ENCODE results near the gene EDEM3. TPM values are rescaled to one million over a fixed set of nuclear protein-coding genes. Genes with fewer than 3 reads are reported as not detected.

Gene EDEM3
- total RNA-seq, 2 experiments from 2014 or later: 28.4 to 32.8 TPM

DNA sequence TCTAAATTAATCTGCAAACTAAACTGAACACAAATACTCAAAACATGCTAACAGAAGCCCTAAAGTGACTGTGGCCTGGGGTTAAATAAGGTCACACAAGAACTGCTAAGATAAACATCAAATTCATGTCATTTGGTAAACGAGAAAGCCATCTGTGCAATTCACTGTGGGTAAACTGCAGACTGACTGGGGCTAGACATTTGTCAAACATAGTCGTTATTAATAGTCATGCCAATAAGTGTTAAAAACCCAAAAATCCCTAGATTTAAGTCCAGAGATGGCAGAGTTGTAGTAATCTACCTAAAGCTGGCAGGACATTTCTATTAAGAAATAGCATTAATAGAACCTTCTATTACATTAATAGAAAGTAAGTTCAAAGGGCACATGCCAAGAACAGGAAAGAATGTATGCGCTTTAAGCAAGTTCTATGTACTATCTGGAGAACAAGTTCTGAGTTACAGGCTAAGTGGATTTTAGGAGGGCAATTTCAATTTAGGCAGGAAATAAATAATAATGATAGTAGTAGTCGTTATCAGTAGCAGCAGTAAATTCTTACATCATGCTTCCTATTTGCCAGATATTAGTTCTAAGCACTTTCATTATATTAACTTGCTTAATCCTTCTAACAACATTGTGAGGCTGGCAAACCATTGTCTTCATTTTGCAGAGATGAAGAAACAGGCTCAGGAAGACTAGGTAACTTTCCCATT lies 8.6 kb downstream of the EDEM3 start:
- Mint-ChIP-seq H3K27ac (peak overlapping the region; percentile 46), H3K4me3 (peak overlapping the region; percentile 22), H3K36me3 (ENCODE audit: low read depth) (peaks cover 43% of the 10 kb centered on the region), H3K4me1 (peaks cover 59% of the 10 kb centered on the region), H3K9me3 (peaks cover 2% of the 10 kb centered on the region), H3K27me3 (no peaks in the 10 kb centered on the region)
- DNase-seq: peak; percentile 12
- ChIA-PET POLR2A (no interaction called here), CTCF (no interaction called here)

DNA sequence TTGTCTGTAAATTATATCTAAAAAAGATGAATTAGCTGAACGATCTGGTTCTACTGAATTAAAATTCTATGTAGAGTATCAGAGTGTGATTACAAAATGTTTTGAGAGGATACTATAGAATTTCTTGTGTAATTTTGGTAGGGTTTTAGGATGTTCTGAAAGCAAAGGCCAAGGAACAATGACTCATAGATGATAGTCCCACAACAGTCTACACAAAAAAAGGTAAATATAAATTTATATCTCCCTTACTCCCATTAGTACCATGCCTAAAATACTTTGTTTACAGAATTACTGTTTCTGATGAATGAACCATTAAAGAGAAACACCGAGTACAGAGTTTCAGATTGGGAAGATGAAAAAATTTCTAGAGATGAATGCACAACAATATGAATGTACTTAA lies 9.5 kb downstream of the EDEM3 start:
- Mint-ChIP-seq H3K9me3 (peaks cover 2% of the 10 kb centered on the region), H3K4me1 (peaks cover 59% of the 10 kb centered on the region), H3K27me3 (no peaks in the 10 kb centered on the region), H3K4me3 (no peak overlapping the region), H3K36me3 (ENCODE audit: low read depth) (peaks cover 46% of the 10 kb centered on the region), H3K27ac (no peak overlapping the region)
- DNase-seq: no peak
- ChIA-PET POLR2A (no interaction called here), CTCF (no interaction called here)

DNA sequence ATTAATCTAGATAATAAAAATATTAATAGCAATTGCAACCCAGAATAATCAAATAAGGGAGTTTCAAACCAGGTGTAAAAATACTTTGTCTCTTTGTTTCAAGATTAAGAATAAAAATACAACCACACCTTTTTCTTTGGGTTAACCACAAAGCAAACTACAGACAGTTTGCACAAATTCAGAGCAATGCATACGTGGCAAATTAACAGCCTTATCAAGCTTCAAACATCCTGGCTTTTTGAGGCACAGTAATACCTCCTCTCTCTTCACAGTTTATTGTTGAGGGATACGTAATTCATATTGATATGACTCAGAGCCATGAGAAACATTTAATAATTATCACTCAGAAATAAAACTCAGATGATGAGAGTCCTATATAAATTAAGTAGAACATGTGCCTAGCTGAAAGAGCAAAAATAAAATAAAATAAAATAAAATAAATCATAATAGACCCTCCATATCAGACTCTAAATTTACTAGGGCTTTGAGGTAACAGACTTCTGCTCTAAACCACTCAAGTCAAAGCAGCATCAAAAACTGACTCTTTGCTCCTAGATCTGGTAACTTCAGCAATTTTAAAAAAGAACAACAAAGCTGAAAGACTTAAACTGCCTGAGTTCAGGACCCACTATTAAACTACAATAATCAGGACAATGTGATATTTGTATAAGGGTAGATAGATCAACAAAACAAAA lies 11.4 kb downstream of the EDEM3 start:
- H3K9me3 Mint-ChIP-seq: peaks cover 2% of the 10 kb centered on the region
- peak; percentile 49 for DNase-seq
- CTCF ChIA-PET: no interaction called here
- H3K36me3 Mint-ChIP-seq (ENCODE audit: low read depth): peaks cover 44% of the 10 kb centered on the region
- peak overlapping the region; percentile 91 for H3K27ac Mint-ChIP-seq
- peaks cover 53% of the 10 kb centered on the region for H3K4me1 Mint-ChIP-seq
- no peaks in the 10 kb centered on the region for H3K27me3 Mint-ChIP-seq
- H3K4me3 Mint-ChIP-seq: peak overlapping the region; percentile 44
- POLR2A ChIA-PET: no interaction called here

DNA sequence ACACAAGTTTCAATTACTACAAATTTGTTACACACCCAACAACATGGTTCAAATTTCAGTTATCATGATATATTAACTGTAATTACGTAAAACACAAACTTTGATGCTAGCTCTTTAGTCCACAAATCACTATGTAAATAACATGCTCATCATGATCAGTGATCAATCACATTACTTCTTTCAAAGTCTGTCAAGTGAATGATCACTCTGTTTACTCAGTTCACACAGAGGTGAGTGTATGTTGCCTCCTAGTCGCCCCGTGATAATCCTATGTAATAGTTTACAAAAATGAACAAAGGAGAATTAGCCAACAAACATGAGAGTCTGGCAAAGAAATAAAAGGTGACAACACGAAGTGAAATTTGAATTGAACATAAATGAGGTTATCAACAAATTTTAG lies 14.3 kb downstream of the EDEM3 start:
- Mint-ChIP-seq H3K9me3 (peaks cover 2% of the 10 kb centered on the region), H3K27ac (no peak overlapping the region), H3K36me3 (ENCODE audit: low read depth) (peaks cover 42% of the 10 kb centered on the region), H3K4me3 (no peak overlapping the region), H3K4me1 (peaks cover 41% of the 10 kb centered on the region), H3K27me3 (no peaks in the 10 kb centered on the region)
- DNase-seq: no peak
- POLR2A ChIA-PET: no interaction called here
- CTCF ChIA-PET: no interaction called here

DNA sequence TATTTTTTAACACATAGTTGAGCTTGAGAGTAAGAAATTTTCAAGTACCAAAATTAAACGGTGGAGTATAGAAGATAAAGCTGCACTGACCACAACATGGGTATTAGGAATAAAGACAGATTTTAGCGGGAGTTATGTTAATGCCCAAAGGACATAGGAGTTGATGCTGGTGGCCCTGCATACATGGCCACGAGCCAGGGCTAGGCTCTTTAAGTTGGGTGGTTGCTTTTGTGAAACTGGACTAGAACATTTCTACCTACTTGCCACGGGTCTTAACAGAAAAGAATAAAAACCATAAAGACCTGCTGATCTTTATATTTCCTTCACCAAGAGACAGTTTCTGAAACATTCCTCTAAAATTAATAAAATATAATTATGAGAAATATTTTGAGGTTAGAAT lies 14.9 kb downstream of the EDEM3 start:
- Mint-ChIP-seq H3K4me3 (no peak overlapping the region), H3K27ac (no peak overlapping the region), H3K4me1 (peaks cover 35% of the 10 kb centered on the region), H3K36me3 (ENCODE audit: low read depth) (peaks cover 40% of the 10 kb centered on the region), H3K9me3 (peaks cover 2% of the 10 kb centered on the region), H3K27me3 (no peaks in the 10 kb centered on the region)
- CTCF ChIA-PET: no interaction called here
- no peak for DNase-seq
- POLR2A ChIA-PET: no interaction called here

DNA sequence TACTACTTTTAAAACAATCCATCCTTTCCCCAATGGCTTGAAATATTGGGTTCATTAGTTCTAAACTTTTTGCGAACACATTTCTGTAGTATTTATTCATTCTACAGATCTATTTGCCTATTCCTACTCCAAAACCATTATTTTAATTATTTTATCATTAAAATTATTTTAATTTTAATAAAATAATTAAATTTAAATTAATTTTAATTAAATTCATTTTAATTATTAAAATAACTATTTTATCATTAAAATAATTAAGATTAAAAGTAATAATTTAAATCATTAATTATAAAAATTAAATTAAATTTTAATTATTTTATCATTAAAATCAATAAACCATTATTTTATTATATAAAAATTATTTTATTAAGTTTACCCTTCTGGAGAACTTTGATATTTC lies 15.6 kb downstream of the EDEM3 start:
- DNase-seq: no peak
- Mint-ChIP-seq H3K27me3 (no peaks in the 10 kb centered on the region), H3K27ac (no peak overlapping the region), H3K9me3 (peaks cover 2% of the 10 kb centered on the region), H3K4me3 (no peak overlapping the region), H3K4me1 (peaks cover 28% of the 10 kb centered on the region), H3K36me3 (ENCODE audit: low read depth) (peaks cover 35% of the 10 kb centered on the region)
- ChIA-PET POLR2A (no interaction called here), CTCF (no interaction called here)

DNA sequence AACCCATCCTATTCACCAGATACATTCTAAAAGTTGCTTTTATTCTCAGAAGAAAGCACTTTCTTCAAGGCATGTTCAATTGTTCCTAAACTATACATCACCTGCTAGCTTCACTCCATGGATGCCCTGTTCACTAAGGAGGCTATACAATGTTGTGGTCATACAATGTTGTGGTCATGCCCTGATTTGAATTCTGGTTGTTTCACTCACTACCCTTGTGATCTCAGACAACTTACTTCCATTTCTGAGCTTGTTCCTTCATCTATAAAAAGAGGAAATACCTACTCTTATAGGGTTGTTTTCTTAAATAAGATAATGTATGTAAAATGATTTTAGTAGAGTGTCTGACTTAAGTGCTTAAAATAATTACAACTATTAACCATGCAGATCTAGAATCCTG lies 19.7 kb downstream of the EDEM3 start:
- H3K27me3 Mint-ChIP-seq: no peaks in the 10 kb centered on the region
- POLR2A ChIA-PET: no interaction called here
- no peak for DNase-seq
- H3K9me3 Mint-ChIP-seq: no peaks in the 10 kb centered on the region
- no peak overlapping the region for H3K27ac Mint-ChIP-seq
- peaks cover 36% of the 10 kb centered on the region for H3K36me3 Mint-ChIP-seq (ENCODE audit: low read depth)
- CTCF ChIA-PET: interaction anchor here (1.5 kb wide), 1 partner anchor 21 kb away, joined by 3 read pairs; no protein-coding TSS in a partner anchor
- H3K4me3 Mint-ChIP-seq: no peak overlapping the region
- H3K4me1 Mint-ChIP-seq: peaks cover 3% of the 10 kb centered on the region

DNA sequence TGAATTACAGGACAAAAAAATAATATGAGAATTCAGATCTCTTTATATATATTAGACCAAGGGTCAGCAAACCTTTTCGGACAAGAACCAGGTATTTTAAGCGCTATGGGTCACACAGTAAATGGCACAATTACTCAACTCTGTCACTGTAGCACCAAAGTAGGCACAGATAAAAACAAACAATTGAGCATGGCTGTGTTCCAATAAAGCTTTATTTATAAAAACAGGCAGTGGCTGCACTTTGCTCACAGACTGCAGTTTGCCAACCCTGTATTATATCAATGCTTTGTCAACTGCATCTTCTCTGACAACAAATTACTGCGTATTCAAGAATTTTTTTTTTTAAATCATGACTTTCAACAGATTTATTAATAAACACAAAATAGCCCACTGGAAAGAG lies 29.8 kb downstream of the EDEM3 start:
- no peak overlapping the region for H3K27ac Mint-ChIP-seq
- no peaks in the 10 kb centered on the region for H3K27me3 Mint-ChIP-seq
- POLR2A ChIA-PET: no interaction called here
- DNase-seq: no peak
- no peaks in the 10 kb centered on the region for H3K4me1 Mint-ChIP-seq
- CTCF ChIA-PET: interaction anchor here (1.8 kb wide), 1 partner anchor 11 kb away, joined by 5 read pairs; no protein-coding TSS in a partner anchor
- no peaks in the 10 kb centered on the region for H3K9me3 Mint-ChIP-seq
- H3K4me3 Mint-ChIP-seq: no peak overlapping the region
- peaks cover 45% of the 10 kb centered on the region for H3K36me3 Mint-ChIP-seq (ENCODE audit: low read depth)

DNA sequence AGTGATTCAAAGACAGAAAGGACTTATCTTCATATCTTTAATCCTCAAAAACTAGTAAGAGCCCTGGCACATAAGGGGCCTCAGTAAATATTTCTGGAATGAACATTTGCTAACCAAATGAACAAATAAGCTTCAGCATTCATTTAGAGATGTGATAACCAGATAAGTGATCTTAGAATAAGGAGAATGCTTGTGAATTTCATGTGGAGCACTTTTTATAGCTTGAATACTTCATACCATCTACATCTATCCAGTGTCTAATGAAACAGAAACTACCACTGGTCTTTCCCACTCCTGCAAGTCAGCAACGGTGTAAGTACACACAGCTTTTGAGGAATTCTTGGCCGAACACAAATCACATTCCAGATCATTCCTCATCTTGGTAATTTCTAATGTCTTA lies 38.5 kb downstream of the EDEM3 start:
- H3K27me3 Mint-ChIP-seq: no peaks in the 10 kb centered on the region
- ChIA-PET POLR2A (no interaction called here), CTCF (no interaction called here)
- DNase-seq: no peak
- H3K4me1 Mint-ChIP-seq: no peaks in the 10 kb centered on the region
- H3K36me3 Mint-ChIP-seq (ENCODE audit: low read depth): peaks cover 49% of the 10 kb centered on the region
- H3K27ac Mint-ChIP-seq: no peak overlapping the region
- H3K9me3 Mint-ChIP-seq: no peaks in the 10 kb centered on the region
- H3K4me3 Mint-ChIP-seq: no peak overlapping the region

DNA sequence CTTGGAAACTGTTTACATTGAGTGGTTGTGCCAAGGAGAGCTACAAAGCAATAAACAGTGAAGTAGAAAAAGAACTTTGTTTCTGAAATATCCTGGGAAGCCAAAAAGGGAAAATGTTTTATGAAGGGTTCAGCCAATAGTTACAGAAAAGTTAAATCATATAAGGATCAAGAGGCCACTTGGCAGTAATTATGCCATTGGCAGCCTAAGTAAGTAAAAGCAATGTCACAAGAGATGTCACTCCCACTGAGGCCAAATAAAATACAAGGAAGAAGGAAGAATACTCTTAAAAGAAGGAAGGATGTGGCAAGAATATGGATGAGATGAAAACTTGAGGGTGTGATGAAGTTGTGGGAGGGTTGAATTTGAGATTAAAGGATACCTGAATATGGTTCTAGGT lies 45.2 kb downstream of the EDEM3 start:
- ChIA-PET POLR2A (no interaction called here), CTCF (no interaction called here)
- DNase-seq: no peak
- Mint-ChIP-seq H3K4me1 (no peaks in the 10 kb centered on the region), H3K27ac (no peak overlapping the region), H3K9me3 (no peaks in the 10 kb centered on the region), H3K36me3 (ENCODE audit: low read depth) (peaks cover 53% of the 10 kb centered on the region), H3K4me3 (no peak overlapping the region), H3K27me3 (no peaks in the 10 kb centered on the region)

DNA sequence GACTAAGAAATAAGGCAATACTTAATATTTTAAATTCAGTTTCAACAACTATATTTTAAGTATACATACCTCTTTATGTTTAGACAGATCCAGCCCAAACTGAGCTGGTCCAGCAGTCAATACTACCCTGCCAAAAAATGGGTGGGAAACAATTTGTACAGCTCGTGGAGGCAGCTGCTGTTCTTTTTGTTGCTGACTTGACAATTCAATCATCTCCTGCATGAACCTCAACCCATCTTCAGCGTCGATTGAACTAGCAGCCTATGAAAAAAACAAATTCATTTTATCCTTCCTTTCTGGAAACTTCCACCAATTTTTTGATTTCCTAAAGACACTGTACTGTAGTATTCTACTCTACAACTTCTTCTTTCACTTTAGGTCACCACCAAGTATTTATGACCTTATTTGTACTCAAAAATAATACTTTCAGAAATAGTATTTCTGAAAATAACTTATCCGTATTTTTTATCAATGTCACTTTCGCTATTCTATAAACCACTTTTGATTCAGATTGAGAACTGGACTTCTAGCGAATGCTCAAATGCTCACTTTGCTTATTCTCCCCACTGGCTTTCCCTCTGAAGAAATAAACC lies 46.5 kb downstream of the EDEM3 start:
- POLR2A ChIA-PET: no interaction called here
- H3K27ac Mint-ChIP-seq: no peak overlapping the region
- no peaks in the 10 kb centered on the region for H3K4me1 Mint-ChIP-seq
- H3K36me3 Mint-ChIP-seq (ENCODE audit: low read depth): peaks cover 51% of the 10 kb centered on the region
- H3K4me3 Mint-ChIP-seq: no peak overlapping the region
- DNase-seq: no peak
- H3K9me3 Mint-ChIP-seq: no peaks in the 10 kb centered on the region
- H3K27me3 Mint-ChIP-seq: no peaks in the 10 kb centered on the region
- CTCF ChIA-PET: interaction anchor here (0.6 to 1.2 kb wide), 3 partner anchors 19 to 64 kb away, joined by 3 read pairs; partner anchors contain the start of gene EDEM3

DNA sequence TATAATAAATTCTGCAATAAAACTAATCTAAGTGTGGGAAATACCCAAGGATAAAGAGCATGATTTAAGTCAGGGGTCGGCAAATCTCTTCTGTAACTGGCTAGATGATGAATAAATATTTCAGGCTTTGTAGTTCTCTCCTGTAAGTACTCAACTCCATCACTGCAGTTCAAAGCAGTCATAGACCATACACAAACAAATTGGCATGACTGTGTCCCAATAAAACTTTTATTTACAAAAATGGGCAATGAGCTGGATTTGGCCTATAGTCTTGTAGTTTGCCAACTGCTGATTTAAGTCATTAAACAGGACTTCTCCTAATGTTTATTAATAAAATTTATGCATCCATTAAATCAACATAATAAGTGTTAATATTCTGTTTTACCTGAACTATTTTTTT lies 49.4 kb downstream of the EDEM3 start:
- CTCF ChIA-PET: no interaction called here
- H3K27ac Mint-ChIP-seq: no peak overlapping the region
- POLR2A ChIA-PET: no interaction called here
- DNase-seq: no peak
- H3K27me3 Mint-ChIP-seq: no peaks in the 10 kb centered on the region
- peaks cover 54% of the 10 kb centered on the region for H3K36me3 Mint-ChIP-seq (ENCODE audit: low read depth)
- no peaks in the 10 kb centered on the region for H3K9me3 Mint-ChIP-seq
- no peaks in the 10 kb centered on the region for H3K4me1 Mint-ChIP-seq
- no peak overlapping the region for H3K4me3 Mint-ChIP-seq

DNA sequence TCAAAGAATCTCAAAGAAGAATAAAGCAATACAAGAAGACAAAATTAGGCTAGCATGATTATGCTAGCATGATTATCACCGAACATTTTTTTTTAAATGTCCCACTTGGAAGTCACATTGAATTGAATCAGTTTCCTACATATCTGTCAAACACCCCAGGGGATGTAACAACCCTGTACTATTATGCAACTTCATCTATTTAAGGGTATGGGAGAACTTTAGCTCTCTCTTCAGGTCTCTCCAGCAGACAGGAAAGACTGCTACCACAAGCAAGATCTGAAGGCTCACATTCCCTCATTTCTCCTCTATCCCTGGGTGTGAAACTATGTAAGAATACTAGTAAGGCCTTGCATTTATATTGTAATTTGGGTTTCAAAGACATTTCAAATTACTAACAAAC lies 52.8 kb downstream of the EDEM3 start:
- Mint-ChIP-seq H3K27me3 (no peaks in the 10 kb centered on the region), H3K9me3 (no peaks in the 10 kb centered on the region), H3K4me3 (no peak overlapping the region), H3K36me3 (ENCODE audit: low read depth) (peaks cover 46% of the 10 kb centered on the region), H3K27ac (no peak overlapping the region), H3K4me1 (no peaks in the 10 kb centered on the region)
- ChIA-PET POLR2A (no interaction called here), CTCF (interaction anchor here (0.6 kb wide), 1 partner anchor 10 kb away, joined by 3 read pairs; no protein-coding TSS in a partner anchor)
- no peak for DNase-seq

All from activated CD4-positive, alpha-beta T cell treated with anti-CD3 and anti-CD28 coated beads, Interleukin-2, amount 10 ng/mL, durations not matched to agents 7 days and 5 days (primary cell).